ENCODE results near the gene LMNA. TPM values are rescaled to one million over a fixed set of nuclear protein-coding genes. Genes with fewer than 3 reads are reported as not detected.

Gene LMNA
- total RNA-seq, 1 experiment from 2014 or later, result 51.0 TPM

DNA sequence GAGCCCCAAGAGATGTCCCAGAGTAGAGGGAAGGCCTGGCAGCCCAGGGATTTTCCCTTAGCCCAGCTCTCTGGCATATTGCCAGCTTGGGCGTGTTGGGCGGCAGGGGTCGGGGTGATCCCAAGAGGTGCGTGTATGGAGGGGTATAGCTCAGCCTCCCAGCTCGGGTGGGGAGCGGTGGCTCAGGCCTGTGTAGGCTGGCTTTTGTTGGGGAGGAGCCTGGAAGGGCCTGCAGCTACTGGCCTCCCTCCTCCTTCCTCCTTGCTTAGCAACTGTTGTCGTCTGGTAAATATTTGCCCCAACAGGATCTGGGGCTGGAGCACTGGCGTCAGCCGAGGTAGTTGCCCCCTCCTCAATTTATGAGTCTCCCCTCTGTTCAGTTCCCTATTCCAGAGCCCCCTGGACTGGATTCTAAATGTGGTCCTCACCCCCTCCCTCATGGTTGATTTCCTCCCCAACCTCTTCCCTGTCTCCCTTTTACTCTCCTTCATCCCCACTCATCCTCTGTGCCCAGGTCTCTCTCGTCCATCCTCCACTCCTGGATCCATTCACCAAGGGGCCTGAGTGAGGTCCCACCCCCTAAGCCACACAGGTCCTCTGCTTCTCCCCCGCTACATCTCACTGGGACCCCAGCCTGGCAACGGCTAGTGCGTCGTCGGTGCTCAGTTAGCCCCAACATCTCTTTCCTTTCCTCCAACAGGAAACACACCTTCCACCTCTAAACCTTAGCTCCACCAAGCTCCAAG lies 10.3 kb upstream of the LMNA start:
- Histone ChIP-seq H4K20me1 (ENCODE audit: control insufficient read depth, insufficient read depth, insufficient read length) (peaks cover 2% of the 10 kb centered on the region), H3K79me2 (ENCODE audit: insufficient read depth, low read length) (no peaks in the 10 kb centered on the region), H3K56ac (ENCODE audit: insufficient read length, low read depth, low read length) (no peak overlapping the region), H2BK15ac (ENCODE audit: low read depth, low read length) (no peak overlapping the region), H2BK12ac (ENCODE audit: insufficient read length, low read depth, low read length) (peak overlapping the region; percentile 98), H3K9ac (ENCODE audit: extremely low read depth, insufficient read length, low read length) (peak overlapping the region; percentile 2), H2BK5ac (ENCODE audit: insufficient read length, low read length) (no peak overlapping the region), H3K18ac (ENCODE audit: insufficient read length, low read depth, low read length) (peak overlapping the region; percentile 97), H2BK20ac (ENCODE audit: low read depth, low read length, poor library complexity, severe bottlenecking) (peak overlapping the region; percentile 50), H3K27me3 (ENCODE audit: insufficient read depth, low read length) (no peaks in the 10 kb centered on the region), H3K23ac (ENCODE audit: insufficient read length, low read depth, low read length) (no peak overlapping the region), H4K91ac (ENCODE audit: insufficient read length, low read depth, low read length) (peak overlapping the region; percentile 98), H3K79me1 (ENCODE audit: insufficient read depth, low read depth, low read length, poor library complexity, severe bottlenecking) (no peaks in the 10 kb centered on the region), H4K8ac (replicated peaks; ENCODE audit: insufficient read length, low read depth, low read length) (peak overlapping the region; percentile 84), H3K4me2 (ENCODE audit: insufficient read depth, insufficient read length, low read length) (peak overlapping the region; percentile 63), H2AK5ac (ENCODE audit: insufficient read length, low read length) (peak overlapping the region; percentile 99), H3K9me3 (ENCODE audit: control insufficient read depth, low read depth, low read length) (no peaks in the 10 kb centered on the region), H3K14ac (ENCODE audit: insufficient read depth, low read length) (peak overlapping the region; percentile 97), H3T11ph (ENCODE audit: low read length) (no peak overlapping the region), H3K4me1 (ENCODE audit: insufficient read depth, low read length) (peaks cover 14% of the 10 kb centered on the region; the same call in 1 of the 2 replicates), H4K5ac (ENCODE audit: insufficient read length, low read depth, low read length) (peak overlapping the region; percentile 63), H3K4ac (ENCODE audit: low read depth, low read length) (peak overlapping the region; percentile 97), H2BK120ac (ENCODE audit: low read depth, low read length, poor library complexity, severe bottlenecking) (peak overlapping the region; percentile 91), H3K27ac (ENCODE audit: insufficient read length, low read depth, low read length) (peak overlapping the region; percentile 26), H3K23me2 (ENCODE audit: insufficient read length, low read depth, low read length, poor library complexity, severe bottlenecking) (peaks cover 5% of the 10 kb centered on the region), H2AFZ (ENCODE audit: low read length) (no peak overlapping the region)
- Mint-ChIP-seq H3K36me3 (ENCODE audit: insufficient read depth in 1 of 3, low read depth in 3 of 3) (peaks cover 0 to 2% (median under 1%) of the 10 kb centered on the region in 3 experiments; a peak in 4 of 7 replicates), H3K27me3 (ENCODE audit: low read depth) (0 out of 2 replicates have a peak, but pooled peaks cover under 1% of the 10 kb centered on the region), H3K4me1 (peaks cover 54 to 64% of the 10 kb centered on the region in 2 experiments), H3K4me3 (peak overlapping the region in 1 of 2 experiments; percentile 59; a peak in 3 of 5 replicates), H3K9me3 (no peaks in the 10 kb centered on the region; a peak in 2 of 5 replicates), H3K27ac (peak overlapping the region; percentile 31 to 97 (median 71))
- peak; percentile 69 for DNase-seq
- TF ChIP-seq, protein P1, sequence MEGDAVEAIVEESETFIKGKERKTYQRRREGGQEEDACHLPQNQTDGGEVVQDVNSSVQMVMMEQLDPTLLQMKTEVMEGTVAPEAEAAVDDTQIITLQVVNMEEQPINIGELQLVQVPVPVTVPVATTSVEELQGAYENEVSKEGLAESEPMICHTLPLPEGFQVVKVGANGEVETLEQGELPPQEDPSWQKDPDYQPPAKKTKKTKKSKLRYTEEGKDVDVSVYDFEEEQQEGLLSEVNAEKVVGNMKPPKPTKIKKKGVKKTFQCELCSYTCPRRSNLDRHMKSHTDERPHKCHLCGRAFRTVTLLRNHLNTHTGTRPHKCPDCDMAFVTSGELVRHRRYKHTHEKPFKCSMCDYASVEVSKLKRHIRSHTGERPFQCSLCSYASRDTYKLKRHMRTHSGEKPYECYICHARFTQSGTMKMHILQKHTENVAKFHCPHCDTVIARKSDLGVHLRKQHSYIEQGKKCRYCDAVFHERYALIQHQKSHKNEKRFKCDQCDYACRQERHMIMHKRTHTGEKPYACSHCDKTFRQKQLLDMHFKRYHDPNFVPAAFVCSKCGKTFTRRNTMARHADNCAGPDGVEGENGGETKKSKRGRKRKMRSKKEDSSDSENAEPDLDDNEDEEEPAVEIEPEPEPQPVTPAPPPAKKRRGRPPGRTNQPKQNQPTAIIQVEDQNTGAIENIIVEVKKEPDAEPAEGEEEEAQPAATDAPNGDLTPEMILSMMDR (conservative IDR thresholded peaks at IDR 0.05), result no peak
- no CpG with 5 or more reads among the region's 15 CpGs for WGBS (ENCODE audit: extremely low coverage, insufficient read length, low lambda C conversion rate)

Data from H9 (cell line).